Occipital lobe (tissue), 2 donors: Measurements from ENCODE around the gene PLXNA2. TPM values are rescaled to one million over a fixed set of nuclear protein-coding genes. Genes with fewer than 3 reads are reported as not detected.
A peak's percentile ranks its signal among the peaks of the same experiment; 100 is the strongest.

ENCODE experiments used
- DNase-seq: peaks from one replicate; lab custom pipeline; 2025; lab: John Stamatoyannopoulos, UW
- total RNA-seq: library from RNA; depleted of rRNA; stranded (reverse); fragments of >200 nt; gene quantifications from one replicate; pipeline ENCODE4 v1.2.3, GENCODE V29; 2014

The PLXNA2 gene
- total RNA-seq, 1 donor from 2014 or later = 60.7 TPM

DNA sequence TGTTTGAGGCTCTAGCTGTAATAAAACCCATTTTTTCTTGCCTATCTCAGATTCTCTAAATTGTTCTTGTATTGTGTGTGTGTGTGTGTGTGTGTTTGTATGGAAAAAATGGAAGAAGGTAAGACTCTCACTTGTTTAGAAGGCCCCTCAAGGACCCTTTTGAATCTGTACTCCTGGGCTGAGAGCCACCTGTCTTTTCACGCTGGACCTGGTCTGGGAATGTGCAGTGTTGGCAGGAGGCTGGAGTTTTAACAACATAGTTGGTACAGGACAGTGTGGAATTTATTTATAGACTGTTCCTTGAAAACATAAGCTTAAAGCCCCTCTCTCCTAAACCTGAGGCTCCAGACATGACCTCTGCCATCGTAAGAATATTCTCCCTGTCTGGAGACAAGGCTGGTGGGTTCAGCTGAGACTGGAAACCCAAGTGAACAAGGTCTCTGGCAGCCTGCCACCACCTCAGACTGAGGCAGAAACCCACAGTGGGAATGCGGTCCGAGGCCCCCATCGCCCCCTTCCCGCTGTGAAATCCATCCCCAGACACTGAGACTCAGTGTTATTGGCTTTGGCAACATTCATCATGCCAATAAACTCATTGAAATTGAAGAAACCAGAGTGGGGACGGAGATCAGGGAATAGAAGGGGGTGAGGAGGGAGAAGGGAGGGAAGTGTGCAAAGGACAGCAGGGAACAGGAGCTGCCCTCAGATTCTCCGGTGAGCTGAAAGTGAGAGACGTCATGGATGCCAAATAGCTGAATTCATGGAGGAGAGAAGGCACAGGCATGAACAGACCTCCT, 24.6 kb upstream of the PLXNA2 start:
- DNase-seq = no peak

DNA sequence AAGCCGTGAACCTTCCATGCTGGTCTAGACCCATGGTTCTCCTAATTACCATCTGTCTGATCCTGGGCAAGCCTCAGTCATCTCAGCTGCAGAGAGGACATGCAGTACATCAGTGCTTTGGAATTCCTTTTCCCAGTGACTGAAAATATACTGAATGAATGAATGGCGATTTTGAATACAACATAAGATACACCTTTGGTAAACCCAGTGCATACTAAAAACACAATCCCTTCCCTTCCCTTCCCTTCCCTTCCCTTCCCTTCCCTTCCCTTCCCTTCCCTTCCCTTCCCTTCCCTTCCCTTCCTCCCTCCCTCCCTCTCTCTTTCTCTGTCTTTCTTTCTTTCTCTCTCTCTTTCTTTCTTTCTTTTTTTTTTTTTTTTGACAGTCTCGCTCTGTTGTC, 21.3 kb upstream of the PLXNA2 start:
- no peak for DNase-seq

DNA sequence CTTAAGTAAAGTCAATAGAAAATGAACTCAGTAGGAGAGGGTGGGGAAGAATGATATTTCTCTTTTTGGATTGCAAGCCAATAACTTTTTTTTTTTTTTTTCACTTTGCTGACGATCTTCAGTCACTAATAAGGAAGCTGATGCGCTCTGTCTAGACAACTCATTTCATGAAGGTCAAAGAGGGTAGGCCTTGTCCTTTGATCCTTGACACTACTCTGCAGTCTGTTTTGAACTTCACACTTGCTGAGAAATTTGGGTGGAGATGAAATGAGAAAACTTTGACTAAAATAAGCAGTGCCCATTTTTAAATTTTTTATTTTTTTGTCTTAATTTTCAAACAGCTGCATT, 20.9 kb upstream of the PLXNA2 start:
- DNase-seq = no peak

DNA sequence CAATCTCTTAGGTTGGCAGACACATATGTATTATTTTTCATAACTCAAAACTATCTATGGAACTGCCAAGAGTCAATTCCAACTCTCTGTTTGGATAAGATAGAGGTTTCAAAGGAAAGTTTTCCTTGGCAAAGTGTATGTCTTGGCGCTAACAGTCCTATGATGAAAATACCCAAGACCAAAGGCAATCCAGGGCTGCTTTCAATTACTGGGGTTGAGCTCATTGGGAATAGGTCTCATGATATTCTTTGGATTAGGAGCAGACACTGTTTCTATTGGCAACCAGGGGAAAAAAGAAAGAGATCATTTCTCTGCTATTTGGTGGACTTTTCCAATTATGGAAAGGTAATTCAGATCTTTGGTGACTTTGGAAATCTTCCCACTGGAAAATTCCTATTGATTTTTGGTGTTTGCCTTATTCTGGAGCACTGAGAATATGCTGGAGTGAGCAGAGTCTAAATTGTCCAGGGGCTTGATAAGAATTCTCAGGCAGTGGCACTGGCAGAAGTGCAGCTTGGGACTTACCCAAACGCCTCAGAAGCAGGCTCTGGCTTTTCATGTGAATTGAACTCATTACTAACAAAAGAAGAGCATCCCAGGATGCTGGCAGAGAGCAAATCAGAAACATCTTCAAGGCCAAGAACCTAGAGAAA, 20.4 kb upstream of the PLXNA2 start:
- DNase-seq = no peak

DNA sequence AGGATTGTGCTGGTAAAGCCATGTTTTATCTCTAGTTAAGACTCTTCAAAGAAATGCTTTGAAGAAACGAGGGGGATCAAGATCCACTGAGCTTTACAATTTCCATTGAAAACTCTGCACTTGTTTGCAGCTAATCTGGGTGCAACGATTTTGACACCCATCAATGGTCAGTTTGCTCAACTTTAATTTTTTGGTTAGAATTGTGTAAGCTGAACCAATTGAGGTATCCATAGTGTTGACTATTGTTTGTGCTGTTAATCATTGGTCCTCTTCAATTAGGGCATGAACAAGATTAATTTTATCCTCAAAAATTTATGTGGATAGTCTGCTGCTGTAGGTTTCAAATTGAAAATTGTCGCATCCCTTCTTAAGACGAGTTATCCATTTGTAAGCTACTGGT, 17.7 kb upstream of the PLXNA2 start:
- no peak for DNase-seq

DNA sequence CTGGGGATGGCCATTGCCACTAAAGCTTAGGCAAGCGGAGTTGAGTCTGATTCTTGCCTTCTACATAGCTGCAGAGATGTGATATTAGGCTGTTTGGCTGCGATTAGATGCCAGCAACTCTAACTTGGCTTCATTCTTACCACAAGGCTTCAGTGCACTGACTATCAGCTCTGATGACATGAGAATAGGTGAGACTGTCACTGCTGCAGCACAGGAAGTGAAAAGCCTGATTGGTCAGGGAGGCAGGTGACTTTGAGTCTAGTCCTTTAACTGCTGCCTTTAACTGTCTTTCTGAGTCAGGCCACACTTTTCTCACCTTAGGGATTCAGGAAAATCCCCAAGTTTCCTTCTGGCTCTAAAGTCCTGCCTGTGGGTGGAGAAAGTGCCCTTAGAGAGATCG, 14.1 kb upstream of the PLXNA2 start:
- DNase-seq = no peak

DNA sequence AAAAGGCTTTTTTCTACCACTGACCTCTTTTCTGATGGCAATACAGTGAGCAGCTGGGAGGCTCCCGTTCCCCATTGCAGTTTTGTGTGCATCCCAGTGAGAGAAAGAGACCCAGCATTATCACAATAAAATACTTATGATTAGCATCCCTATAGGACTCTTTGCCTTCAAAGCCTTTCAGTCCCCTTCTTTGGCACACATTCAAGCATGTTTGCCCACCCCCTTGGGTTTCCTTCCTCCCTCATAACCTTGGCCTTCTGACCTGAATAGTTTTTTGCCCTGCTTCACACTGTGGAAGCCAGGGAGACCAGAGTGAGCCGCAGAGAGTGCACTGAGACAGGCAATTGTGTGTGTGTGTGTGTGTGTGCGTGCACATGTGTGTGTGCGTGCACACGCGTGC, 13.2 kb upstream of the PLXNA2 start:
- no peak for DNase-seq

DNA sequence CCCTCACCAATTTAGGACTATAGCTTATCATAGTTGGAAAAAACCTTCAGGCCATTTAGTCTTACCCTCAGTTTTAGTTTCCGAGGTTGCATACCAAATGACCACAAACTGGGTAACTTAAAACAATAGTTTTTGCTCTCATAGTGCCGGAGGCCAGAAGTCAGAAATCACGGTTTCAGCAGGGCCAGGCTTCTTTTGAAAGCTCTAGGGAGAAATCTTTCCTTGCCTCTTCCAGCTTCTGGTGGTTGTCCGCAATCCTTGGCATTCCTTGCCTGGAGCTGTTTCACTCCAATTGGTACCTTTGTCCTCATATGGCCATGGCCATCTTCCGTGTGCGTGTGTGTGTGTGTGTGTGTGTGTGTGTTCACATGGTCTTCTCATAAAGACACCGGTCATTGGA, 12.4 kb upstream of the PLXNA2 start:
- DNase-seq = no peak

DNA sequence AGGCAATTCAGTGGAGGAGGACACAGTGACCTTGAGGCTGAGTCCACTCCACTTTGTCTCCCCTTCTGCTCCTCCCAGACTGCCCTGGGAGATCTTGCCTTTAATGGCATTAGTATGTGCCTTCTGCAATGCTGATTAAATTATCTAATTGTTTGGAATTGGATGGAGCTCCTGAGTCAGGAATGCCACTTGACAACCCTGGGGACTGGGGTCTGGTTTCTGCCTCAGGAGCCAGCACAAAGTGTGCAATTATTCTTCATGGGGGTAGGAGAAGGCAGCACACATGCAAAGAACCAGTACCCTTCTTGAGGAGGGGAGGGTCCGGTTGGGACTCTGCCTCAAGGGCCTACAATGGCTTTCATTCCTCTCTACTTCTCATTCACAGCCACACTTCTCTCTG, 11.9 kb upstream of the PLXNA2 start:
- no peak for DNase-seq

DNA sequence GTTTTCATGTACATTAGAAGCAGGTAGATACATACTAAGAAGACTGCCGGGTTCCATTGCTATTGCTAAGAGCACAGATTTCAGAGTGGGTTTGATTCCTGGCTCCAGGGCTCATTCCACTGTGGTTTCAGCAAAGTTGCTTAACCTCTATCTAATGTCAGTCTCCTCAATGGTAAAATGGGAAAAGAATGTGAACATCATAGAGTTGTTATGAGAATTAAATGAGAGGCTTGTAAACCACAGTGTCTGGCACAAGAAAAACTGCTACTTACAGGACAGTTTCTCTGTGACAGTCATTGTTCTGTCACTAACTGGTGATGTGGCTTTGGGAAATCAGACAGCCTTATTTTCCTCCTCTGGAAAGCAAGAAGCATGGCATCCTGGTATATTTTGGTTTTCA, 10.7 kb upstream of the PLXNA2 start:
- no peak for DNase-seq

DNA sequence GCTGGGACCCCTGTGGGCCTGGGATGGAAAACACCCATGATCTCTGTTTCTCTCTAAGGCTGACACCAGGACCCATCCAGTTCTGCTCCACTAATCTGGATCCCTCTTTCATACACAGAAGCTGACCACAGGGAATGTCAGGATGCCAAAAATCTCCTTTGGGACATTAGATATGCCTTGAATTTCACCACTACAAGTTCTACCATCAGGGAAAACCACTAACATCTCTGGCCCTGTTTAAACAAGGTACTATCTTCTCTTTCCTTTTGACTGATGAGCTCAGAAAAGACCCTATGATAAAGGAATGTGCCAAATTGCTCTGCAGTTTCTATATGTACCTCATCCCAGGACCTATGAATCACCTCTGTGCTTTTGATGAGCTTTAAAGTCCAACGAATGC, 10.2 kb upstream of the PLXNA2 start:
- DNase-seq = no peak

DNA sequence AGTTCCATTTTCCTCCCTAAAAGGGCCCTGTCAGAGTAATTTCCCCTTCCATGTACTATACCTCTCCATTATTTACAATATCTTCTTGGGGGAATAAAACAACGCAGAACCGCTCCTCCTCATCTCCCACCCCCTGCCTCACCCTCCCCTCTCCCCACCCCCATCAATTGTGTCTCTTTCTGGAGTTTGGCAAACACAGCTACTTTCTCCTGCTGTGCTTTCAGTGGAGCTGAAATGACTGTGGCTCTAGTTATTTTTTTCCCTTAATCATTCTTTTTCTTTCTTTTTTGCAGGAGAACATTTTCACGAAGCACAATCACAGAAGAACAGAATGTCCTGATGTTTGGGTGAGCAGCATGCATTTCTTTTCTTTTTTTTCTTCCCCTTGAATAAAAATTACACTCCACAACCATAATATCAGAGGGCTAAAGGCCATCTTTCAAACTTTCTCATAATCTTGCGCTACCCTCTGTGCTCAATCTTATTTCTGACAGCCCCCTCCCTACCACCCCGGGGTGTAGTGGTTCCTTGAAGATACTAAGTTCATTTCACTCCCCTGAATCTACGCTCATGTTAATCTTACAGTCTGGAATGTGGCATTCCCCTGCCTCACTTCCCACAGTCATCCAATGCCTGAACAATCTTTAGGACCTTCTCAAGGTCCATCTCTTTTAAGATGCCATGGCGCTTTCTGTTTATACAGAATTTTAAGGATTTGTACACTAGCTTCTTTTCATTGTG, 8.8 kb upstream of the PLXNA2 start:
- DNase-seq = no peak

DNA sequence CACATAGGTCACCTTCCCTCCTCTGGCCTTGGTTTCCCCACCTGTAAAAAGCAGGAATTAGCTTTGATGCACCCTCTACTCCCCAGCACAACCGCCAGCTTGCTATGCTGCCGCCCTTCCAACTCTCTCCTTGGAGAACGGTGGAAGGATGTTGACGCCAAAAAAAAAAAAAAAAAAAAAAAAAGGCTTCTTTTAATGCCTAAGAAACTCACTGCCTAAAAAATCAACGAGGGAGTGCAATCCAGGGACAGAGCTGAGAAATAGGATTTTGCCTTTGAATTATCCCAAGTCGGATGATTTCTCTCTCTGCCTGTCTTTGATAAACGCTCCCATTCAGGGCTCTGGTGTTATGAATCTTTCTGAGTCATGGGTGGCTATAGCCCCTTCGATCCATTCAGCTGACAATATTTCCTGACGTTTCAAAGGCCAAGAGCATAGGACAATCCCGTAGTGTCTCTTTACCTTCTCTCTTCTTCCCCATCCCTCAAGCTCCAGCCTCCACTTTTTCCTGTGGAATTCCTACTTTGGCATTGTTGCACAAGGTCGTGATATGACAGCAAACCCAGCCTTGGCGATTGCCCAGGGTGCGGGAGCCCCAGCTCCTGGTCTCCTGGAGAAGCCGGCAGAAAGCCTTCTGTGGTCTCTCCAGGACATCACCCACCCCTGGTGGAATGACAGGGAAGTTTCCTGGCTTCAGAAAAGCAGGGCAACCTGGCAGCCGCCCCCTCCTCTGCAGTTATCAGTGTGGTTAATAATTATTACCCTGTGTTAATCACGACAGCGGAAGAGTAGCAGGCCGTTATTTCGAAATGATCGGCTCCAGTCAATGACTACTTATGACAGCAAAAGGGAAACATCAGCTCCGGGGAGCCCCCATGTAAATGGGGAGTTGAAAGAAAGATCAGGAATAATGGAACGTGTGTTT, 8.0 kb upstream of the PLXNA2 start:
- no peak for DNase-seq

DNA sequence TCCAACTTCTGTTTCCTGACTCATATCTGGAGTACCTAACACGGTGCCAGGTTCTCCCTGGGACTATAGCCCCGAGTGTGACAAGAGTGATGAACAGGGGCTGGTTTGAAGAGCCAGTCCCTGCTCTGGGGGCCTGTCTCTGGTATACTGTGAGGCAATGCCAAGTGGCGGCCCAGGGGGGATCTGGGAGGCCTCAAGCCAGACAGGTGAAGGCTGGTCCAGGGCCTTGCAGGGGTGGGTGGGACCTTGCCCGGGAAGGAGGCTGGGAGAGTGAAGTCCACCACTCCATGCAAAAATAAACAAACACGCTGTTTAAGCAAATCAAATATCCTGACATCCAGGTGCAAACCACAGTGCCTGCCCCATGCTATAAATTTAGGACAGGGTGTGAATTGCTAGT, 6.8 kb upstream of the PLXNA2 start:
- no peak for DNase-seq

DNA sequence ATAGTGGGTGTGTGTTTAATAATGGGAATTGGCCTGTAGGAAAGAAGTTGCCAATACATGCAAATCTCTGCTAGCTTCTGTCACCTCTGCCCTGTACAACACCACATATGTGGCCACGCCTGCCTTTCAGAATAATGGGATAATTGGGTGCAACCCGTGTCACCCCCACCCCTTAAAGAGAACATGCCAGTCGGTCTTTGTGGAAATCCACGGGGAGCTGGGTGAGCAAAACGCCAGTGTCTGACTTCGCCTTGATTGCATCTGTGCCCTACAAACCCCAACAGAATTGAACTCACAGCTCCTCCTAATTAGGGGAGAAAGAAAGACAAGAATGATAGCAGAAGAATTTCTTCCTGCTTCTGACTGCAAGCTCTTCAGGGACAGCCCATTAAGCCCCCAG, 6.4 kb upstream of the PLXNA2 start:
- DNase-seq = no peak

DNA sequence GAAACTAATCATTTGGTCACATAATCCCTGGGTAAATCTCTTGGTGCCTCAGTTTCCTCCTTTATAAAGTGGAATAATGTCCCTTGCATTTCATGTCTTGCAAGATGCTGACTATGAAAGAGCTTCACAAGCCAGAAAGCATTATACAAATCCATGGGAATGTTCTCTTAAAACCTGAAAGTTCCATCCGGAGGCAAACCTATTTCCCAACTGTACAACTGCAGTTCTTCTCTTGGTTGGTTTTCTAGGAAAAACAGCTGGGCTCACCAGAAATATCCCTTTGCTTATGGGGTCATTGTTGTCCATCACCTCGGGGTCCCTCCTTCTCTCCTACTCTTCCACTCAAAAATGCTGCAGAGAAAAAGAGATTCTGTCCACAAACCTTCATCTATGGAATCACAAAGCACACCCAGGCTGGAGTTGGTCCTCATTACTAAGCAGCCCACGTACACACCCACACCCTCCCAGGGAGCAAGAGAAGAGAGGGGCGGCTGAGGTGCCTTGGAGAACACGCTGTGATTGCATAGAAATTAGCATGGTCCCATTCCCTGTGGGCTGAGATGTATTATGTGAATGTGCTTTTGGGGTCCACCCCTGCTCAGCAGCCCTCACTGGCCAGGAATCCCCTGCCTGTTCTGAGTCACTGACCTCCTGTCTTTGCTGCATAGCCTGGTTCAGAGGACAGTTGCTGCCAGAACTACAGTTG, 5.0 kb upstream of the PLXNA2 start:
- no peak for DNase-seq

DNA sequence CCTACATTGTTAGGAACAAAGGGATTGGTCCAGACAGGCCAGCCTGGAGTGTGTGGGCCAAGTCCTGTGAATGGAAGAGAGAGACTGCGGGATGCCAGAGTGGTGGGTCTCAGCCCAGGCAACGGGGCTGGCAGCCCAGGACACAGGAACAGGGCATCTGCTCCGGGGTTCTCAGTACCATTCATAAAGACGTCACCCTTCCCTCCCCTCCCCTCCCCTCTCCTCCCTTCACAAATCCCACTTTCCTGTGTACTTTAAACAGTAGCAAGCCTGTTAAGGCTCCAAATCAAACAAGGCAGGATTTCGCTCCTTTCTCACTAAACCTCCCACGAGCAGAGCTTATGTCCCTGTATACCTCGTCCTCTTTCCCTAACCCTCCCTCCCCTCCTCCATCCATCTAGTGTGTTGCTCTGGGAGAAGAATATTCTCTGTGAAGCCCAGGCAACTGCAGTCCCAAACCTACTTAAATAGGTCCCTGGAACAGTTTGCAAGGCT, 4.2 kb upstream of the PLXNA2 start:
- no peak for DNase-seq

DNA sequence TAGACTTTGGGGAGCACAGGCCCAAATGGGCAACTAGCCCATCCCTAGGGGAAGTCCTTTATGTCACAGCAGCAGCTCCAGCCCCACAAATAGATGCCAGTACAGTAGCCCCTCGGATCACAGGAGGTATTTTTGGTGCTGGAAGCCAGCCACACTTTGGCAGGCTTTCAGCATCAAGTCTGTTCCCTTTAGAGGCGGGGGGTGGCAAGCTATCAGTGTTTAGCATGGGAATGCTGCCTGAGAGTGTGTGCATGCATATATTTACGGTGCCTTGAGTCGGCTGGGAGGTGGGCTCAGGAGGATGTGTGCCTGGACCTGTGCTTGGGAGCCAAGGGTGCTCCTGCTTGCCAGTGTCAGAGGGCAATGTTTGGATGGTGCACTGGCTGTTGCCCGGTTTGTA, 3.5 kb upstream of the PLXNA2 start:
- no peak for DNase-seq

DNA sequence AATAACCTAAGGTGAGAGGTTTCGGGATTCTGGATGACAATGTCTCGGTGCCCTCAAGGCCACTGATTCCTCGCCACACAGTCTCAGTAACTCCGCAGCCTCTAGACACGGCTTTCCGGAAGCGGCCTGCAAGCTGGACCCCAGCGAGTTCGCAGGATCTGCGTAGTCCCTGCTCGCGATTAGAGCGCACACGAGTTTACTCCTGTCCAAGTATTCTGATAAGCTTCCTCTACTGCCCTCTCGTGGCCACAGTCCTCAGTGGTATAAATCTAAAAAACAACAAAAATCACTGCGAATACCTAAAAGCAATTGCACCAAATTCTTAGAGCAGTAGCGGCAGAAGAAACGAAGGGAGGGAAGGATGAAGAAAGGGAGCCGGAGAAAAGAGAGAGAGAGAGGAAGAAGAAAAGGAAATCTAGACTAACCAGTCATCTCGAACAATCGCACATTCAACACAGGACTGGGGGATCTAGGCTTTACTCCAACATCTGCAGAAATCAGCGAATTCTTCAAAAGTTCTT, 1.1 kb upstream of the PLXNA2 start:
- peak; percentile 84 for DNase-seq

DNA sequence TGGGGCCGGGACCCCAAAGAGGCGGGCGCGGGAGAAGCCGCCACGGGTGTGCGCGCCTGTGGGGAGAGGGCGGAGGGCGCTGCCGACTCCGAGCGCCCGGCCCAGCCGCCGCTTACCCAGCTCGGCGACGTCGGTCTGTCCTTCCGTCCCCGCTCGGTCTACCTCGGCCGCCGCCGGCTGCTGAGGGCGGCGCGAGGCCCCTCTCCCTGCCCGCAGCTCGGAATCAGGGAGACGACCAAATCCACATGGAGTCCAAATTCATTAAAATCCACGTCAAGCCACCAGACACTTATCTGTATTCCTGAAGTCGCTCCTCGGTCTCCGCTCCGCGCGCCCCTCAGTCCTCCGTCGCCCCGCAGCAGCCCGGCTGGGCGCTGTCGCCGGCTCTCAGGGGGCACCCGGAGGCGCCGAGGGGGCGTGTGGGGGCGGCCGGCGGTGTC, 637 bp downstream of the PLXNA2 start:
- DNase-seq = no peak
